OCI-LY7 (cell line): Measurements from ENCODE around the gene NDRG2. TPM values are rescaled to one million over a fixed set of nuclear protein-coding genes. Genes with fewer than 3 reads are reported as not detected.
"Not testable (repeated sequence)": the region's sequence is repeated elsewhere in the genome, so short reads cannot be mapped to it uniquely, and the experiment has no call there.

Experiments
- BruUV-seq: library from RNA; stranded (reverse); fragments of 400-500 nt; replicated peaks from 2 replicates; lab custom pipeline; 2021; lab: Mats Ljungman, UMichigan
- CTCF ChIA-PET: fragments of 300-600 bp; sonication (Branson Sonifier 250); formaldehyde crosslinking; loops from one replicate; lab custom pipeline; 2022; ENCODE audit warnings: antibody characterized with exemption; ENCODE audit not compliant: unreplicated experiment; lab: Charles Lee
- POLR2A ChIA-PET: fragments of 300-600 bp; sonication (Branson Sonifier 250); formaldehyde crosslinking; loops from one replicate; lab custom pipeline; 2022; ENCODE audit warnings: antibody characterized with exemption; lab: Charles Lee
- DNase-seq: peaks from one replicate; pipeline ENCODE4 v3.0.0-alpha.2; 2015; ENCODE audit warnings: low spot score
- H2AFZ ChIP-seq: fragments of 200-600 bp; sonication (generic), shearing (Covaris generic); 2 replicates; pipeline ENCODE4 v1.6.1; 2014; ENCODE audit warnings: mild to moderate bottlenecking, antibody characterized with exemption, low read length, moderate library complexity
- H3K27ac ChIP-seq: fragments of 200-600 bp; sonication (generic); 2 replicates; pipeline ENCODE4 v1.5.1; 2014; ENCODE audit warnings: mixed run types, low read depth, mild to moderate bottlenecking, moderate library complexity, low read length, inconsistent platforms; ENCODE audit not compliant: poor library complexity, severe bottlenecking
- H3K36me3 ChIP-seq: fragments of 200-600 bp; sonication (generic); 2 replicates; pipeline ENCODE4 v1.6.1; 2014; ENCODE audit warnings: mild to moderate bottlenecking, antibody characterized with exemption, low read length, moderate library complexity, mixed read lengths; ENCODE audit not compliant: insufficient read depth
- H3K4me1 ChIP-seq: fragments of 200-600 bp; sonication (generic); 2 replicates; pipeline ENCODE4 v1.5.1; 2014; ENCODE audit warnings: mild to moderate bottlenecking, low read length; ENCODE audit not compliant: insufficient read depth, poor library complexity, severe bottlenecking
- H3K4me2 ChIP-seq: fragments of 200-600 bp; sonication (generic); 2 replicates; pipeline ENCODE4 v1.6.1; 2014; ENCODE audit warnings: mild to moderate bottlenecking, low read length
- H3K4me3 ChIP-seq: fragments of 200-600 bp; sonication (generic); 2 replicates; pipeline ENCODE4 v1.5.1; 2014; ENCODE audit warnings: mild to moderate bottlenecking, low read depth, low read length; ENCODE audit not compliant: poor library complexity, severe bottlenecking
- H3K79me2 ChIP-seq: fragments of 200-600 bp; sonication (generic); 2 replicates; pipeline ENCODE4 v1.6.1; 2016; ENCODE audit warnings: low read depth, mild to moderate bottlenecking, low read length, moderate library complexity, mixed read lengths; ENCODE audit not compliant: insufficient read depth
- H3K9me2 ChIP-seq: fragments of 200-600 bp; sonication (generic); 2 replicates; pipeline ENCODE4 v1.6.1; 2016; ENCODE audit warnings: mild to moderate bottlenecking, low read length, mixed read lengths; ENCODE audit not compliant: insufficient read depth
- H3K9me3 ChIP-seq: fragments of 200-600 bp; sonication (generic); 2 replicates; pipeline ENCODE4 v1.6.1; 2014; ENCODE audit warnings: mild to moderate bottlenecking, mixed run types, low read length, mixed read lengths
- H4K20me1 ChIP-seq: fragments of 200-600 bp; sonication (generic); 2 replicates; pipeline ENCODE4 v1.6.1; 2014; ENCODE audit warnings: mild to moderate bottlenecking, antibody characterized with exemption, low read length, moderate library complexity, mixed read lengths; ENCODE audit not compliant: insufficient read depth
- CTCF ChIP-seq: fragments of 200-600 bp; sonication (generic); conservative IDR thresholded peaks from 2 replicates; pipeline ENCODE4 v1.5.1; 2014; ENCODE audit warnings: mild to moderate bottlenecking, antibody characterized with exemption, low read length, moderate library complexity, mixed read lengths
- EZH2phosphoT487 ChIP-seq: fragments of 200-600 bp; sonication (generic); IDR thresholded peaks from 2 replicates; pipeline ENCODE4 v1.6.1; 2018; ENCODE audit warnings: low read depth, borderline replicate concordance, mild to moderate bottlenecking, mixed run types, antibody characterized with exemption, low read length, moderate library complexity, mixed read lengths
- intact Hi-C: fragments of 100-400 bp; cut with micrococcal nuclease; formaldehyde crosslinking; loops from one replicate; pipeline ENCODE4 v1.10.0; 2022; ENCODE audit not compliant: unreplicated experiment
- total RNA-seq, 2 experiments: library from RNA; depleted of rRNA in 1 of 2; stranded (reverse); fragments of >200 nt in 1 of 2; shearing (Covaris generic) in 1 of 2; gene quantifications; 2 replicates each; pipeline ENCODE4 v1.2.3, GENCODE V29; 2014 to 2022

NDRG2 gene
- total RNA-seq, 2 experiments from 2014 or later, result not detected

- no TSS peak for BruUV-seq
- POLR2A ChIA-PET, result interaction anchor here (0.5 to 1.6 kb wide), 6 partner anchors 8 to 512 kb away, joined by 3 to 5 read pairs (median 4); partner anchors contain the start of gene SLC39A2
- H3K36me3 ChIP-seq, result peaks cover 33% of the 10 kb centered on the region
- CTCF ChIA-PET, result interaction anchor here (1.4 kb wide), 1 partner anchor 18 kb away, joined by 4 read pairs; no protein-coding TSS in a partner anchor
- peak overlapping the region; percentile 55 for H3K27ac ChIP-seq
- H3K9me3 ChIP-seq, result no peaks in the 10 kb centered on the region
- H3K4me1 ChIP-seq, result peaks cover 24% of the 10 kb centered on the region
- H2AFZ ChIP-seq, result peak overlapping the region; percentile 54; the same call in 1 of the 2 replicates
- intact Hi-C loops, result no loop called here
- peak overlapping the region; percentile 83 for H3K4me2 ChIP-seq
- H4K20me1 ChIP-seq, result no peaks in the 10 kb centered on the region
- H3K79me2 ChIP-seq, result peaks cover 27% of the 10 kb centered on the region
- DNase-seq, result no peak
- H3K4me3 ChIP-seq, result peak overlapping the region; percentile 65
- TF ChIP-seq CTCF, result no peak
- TF ChIP-seq EZH2phosphoT487, result no peak
- H3K9me2 ChIP-seq, result no peaks in the 10 kb centered on the region
Observed at GRCh38 chr14:20989471-20989786, 35.4 kb downstream of the NDRG2 start.

- H3K9me2 ChIP-seq, result no peaks in the 10 kb centered on the region
- ChIA-PET POLR2A (interaction anchor here (0.5 to 1.6 kb wide), 7 partner anchors 8 to 513 kb away, joined by 3 to 5 read pairs (median 4); partner anchors contain the start of gene SLC39A2), CTCF (interaction anchor here (1.4 kb wide), 1 partner anchor 18 kb away, joined by 4 read pairs; no protein-coding TSS in a partner anchor)
- H3K4me3 ChIP-seq, result peak overlapping the region; percentile 65
- H3K36me3 ChIP-seq, result peaks cover 28% of the 10 kb centered on the region
- intact Hi-C loops, result no loop called here
- H3K9me3 ChIP-seq, result no peaks in the 10 kb centered on the region
- TSS peak; percentile 98 for BruUV-seq
- no peaks in the 10 kb centered on the region for H4K20me1 ChIP-seq
- H3K4me1 ChIP-seq, result peaks cover 24% of the 10 kb centered on the region
- no peak for TF ChIP-seq CTCF
- TF ChIP-seq EZH2phosphoT487, result no peak
- peak overlapping the region; percentile 54; the same call in 1 of the 2 replicates for H2AFZ ChIP-seq
- H3K79me2 ChIP-seq, result peaks cover 27% of the 10 kb centered on the region
- DNase-seq, result peak; percentile 4
- peak overlapping the region; percentile 83 for H3K4me2 ChIP-seq
- H3K27ac ChIP-seq, result peak overlapping the region; percentile 55
Observed at GRCh38 chr14:20988717-20989470, 36.0 kb downstream of the NDRG2 start.

- Histone ChIP-seq H3K9me3 (no peaks in the 10 kb centered on the region), H3K27ac (no peak overlapping the region), H2AFZ (no peak overlapping the region), H3K4me2 (no peak overlapping the region), H3K79me2 (peaks cover 20% of the 10 kb centered on the region), H3K4me3 (no peak overlapping the region), H4K20me1 (no peaks in the 10 kb centered on the region), H3K9me2 (no peaks in the 10 kb centered on the region), H3K36me3 (peaks cover 7% of the 10 kb centered on the region), H3K4me1 (peaks cover 21% of the 10 kb centered on the region)
- ChIA-PET CTCF (interaction anchor here (0.9 kb wide), 1 partner anchor 16 kb away, joined by 3 read pairs; no protein-coding TSS in a partner anchor), POLR2A (no interaction called here)
- intact Hi-C loops, result no loop called here
- no peak for TF ChIP-seq EZH2phosphoT487
- no peak for TF ChIP-seq CTCF
- DNase-seq, result no peak
- BruUV-seq, result no TSS peak
Observed at GRCh38 chr14:20986811-20987210, 38.0 kb downstream of the NDRG2 start.

GRCh38 chr14:20985650-20986049, 39.2 kb downstream of the NDRG2 start:
- POLR2A ChIA-PET, DNase-seq, H3K79me2 ChIP-seq, H3K36me3 ChIP-seq, H4K20me1 ChIP-seq, BruUV-seq, H3K4me3 ChIP-seq, H2AFZ ChIP-seq, H3K9me2 ChIP-seq, intact Hi-C loops, H3K4me2 ChIP-seq, H3K27ac ChIP-seq, H3K9me3 ChIP-seq: not testable (repeated sequence)
- peaks cover 11% of the 10 kb centered on the region for H3K4me1 ChIP-seq
- CTCF ChIA-PET, result interaction anchor here (1.4 kb wide), 1 partner anchor 15 kb away, joined by 6 read pairs; no protein-coding TSS in a partner anchor
